DOHH2 (cell line): ENCODE data around the gene FNIP2.
"Not testable (repeated sequence)": the region's sequence is repeated elsewhere in the genome, so short reads cannot be mapped to it uniquely, and the experiment has no call there.

ENCODE experiments used
- H3F3A ChIP-seq: fragments of 200-600 bp; sonication (generic), shearing (Covaris generic); 2 replicates; pipeline ENCODE4 v1.6.0; 2016; ENCODE audit warnings: antibody characterized with exemption, mild to moderate bottlenecking; ENCODE audit not compliant: control insufficient read depth, insufficient read depth
- H3K27ac ChIP-seq: fragments of 200-600 bp; sonication (generic); 2 replicates; pipeline ENCODE4 v1.5.1; 2014; ENCODE audit warnings: low read depth, mild to moderate bottlenecking, low read length, moderate library complexity
- H3K27me3 ChIP-seq: fragments of 200-600 bp; sonication (generic); 2 replicates; pipeline ENCODE4 v1.6.1; 2014; ENCODE audit warnings: mild to moderate bottlenecking, low read length, mixed read lengths; ENCODE audit not compliant: control insufficient read depth
- H3K36me3 ChIP-seq: fragments of 200-600 bp; sonication (generic); 2 replicates; pipeline ENCODE4 v1.6.1; 2014; ENCODE audit warnings: mild to moderate bottlenecking, low read length, moderate library complexity, mixed read lengths; ENCODE audit not compliant: control insufficient read depth
- H3K4me1 ChIP-seq: fragments of 200-600 bp; sonication (generic); 2 replicates; pipeline ENCODE4 v1.6.1; 2014; ENCODE audit warnings: mild to moderate bottlenecking, low read length, mixed read lengths; ENCODE audit not compliant: control insufficient read depth
- H3K4me2 ChIP-seq: fragments of 200-600 bp; sonication (generic); 2 replicates; pipeline ENCODE4 v1.6.0; 2014; ENCODE audit warnings: mild to moderate bottlenecking, low read length, moderate library complexity
- H3K4me3 ChIP-seq: fragments of 200-600 bp; sonication (generic); 2 replicates; pipeline ENCODE4 v1.5.1; 2014; ENCODE audit warnings: mild to moderate bottlenecking, low read length, mixed read lengths
- H3K79me2 ChIP-seq: fragments of 200-600 bp; sonication (generic); 2 replicates; pipeline ENCODE4 v1.6.1; 2014; ENCODE audit warnings: mild to moderate bottlenecking, low read length, mixed read lengths; ENCODE audit not compliant: control insufficient read depth
- H3K9me2 ChIP-seq: fragments of 200-600 bp; sonication (generic); replicated peaks from 2 replicates; pipeline ENCODE4 v1.6.1; 2014; ENCODE audit warnings: mild to moderate bottlenecking, low read length, mixed read lengths; ENCODE audit not compliant: control insufficient read depth
- H3K9me3 ChIP-seq: fragments of 200-600 bp; sonication (generic); 2 replicates; pipeline ENCODE4 v1.6.1; 2014; ENCODE audit warnings: antibody characterized with exemption, low read length, mixed read lengths; ENCODE audit not compliant: control insufficient read depth, insufficient read depth
- H4K20me1 ChIP-seq: fragments of 200-600 bp; sonication (generic); 2 replicates; pipeline ENCODE4 v1.6.0; 2014; ENCODE audit warnings: low read depth, mild to moderate bottlenecking, antibody characterized with exemption, low read length, moderate library complexity; ENCODE audit not compliant: control insufficient read depth, insufficient read depth
- EZH2phosphoT487 ChIP-seq: fragments of 200-600 bp; sonication (generic); IDR thresholded peaks from 2 replicates; pipeline ENCODE4 v1.6.1; 2017; ENCODE audit warnings: borderline replicate concordance, mild to moderate bottlenecking, antibody characterized with exemption, low read length, moderate library complexity, mixed read lengths
- TF ChIP-seq, protein P1 (sequence below): fragments of 200-600 bp; sonication (generic); IDR thresholded peaks from one replicate; pipeline ENCODE4 v1.5.1; 2014; ENCODE audit warnings: antibody characterized with exemption, mild to moderate bottlenecking, low read depth, low read length; ENCODE audit not compliant: poor library complexity, severe bottlenecking

Gene FNIP2

DNA sequence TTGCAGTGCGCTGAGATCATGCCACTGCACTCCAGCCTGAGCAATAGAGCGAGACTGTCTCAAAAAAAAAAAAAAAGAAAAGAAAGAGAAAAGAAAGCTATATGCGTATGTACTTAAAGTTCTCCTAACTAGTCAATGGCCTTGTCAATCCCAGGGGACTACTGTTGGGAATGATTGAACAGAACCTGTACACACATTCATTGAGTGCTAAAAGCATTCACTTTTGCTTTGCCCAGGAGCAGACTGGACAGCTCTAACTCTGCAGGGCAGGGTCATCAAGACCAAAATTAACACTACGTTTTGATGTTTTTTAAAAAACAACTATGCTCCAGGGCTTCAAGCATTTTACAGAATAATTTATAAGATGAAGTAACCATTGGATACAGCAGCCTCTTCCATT, 106.2 kb downstream of the FNIP2 start:
- H3K79me2 ChIP-seq: no peaks in the 10 kb centered on the region
- no peak for TF ChIP-seq EZH2phosphoT487
- TF ChIP-seq, protein P1, sequence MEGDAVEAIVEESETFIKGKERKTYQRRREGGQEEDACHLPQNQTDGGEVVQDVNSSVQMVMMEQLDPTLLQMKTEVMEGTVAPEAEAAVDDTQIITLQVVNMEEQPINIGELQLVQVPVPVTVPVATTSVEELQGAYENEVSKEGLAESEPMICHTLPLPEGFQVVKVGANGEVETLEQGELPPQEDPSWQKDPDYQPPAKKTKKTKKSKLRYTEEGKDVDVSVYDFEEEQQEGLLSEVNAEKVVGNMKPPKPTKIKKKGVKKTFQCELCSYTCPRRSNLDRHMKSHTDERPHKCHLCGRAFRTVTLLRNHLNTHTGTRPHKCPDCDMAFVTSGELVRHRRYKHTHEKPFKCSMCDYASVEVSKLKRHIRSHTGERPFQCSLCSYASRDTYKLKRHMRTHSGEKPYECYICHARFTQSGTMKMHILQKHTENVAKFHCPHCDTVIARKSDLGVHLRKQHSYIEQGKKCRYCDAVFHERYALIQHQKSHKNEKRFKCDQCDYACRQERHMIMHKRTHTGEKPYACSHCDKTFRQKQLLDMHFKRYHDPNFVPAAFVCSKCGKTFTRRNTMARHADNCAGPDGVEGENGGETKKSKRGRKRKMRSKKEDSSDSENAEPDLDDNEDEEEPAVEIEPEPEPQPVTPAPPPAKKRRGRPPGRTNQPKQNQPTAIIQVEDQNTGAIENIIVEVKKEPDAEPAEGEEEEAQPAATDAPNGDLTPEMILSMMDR: no peak
- H3K27ac ChIP-seq: no peak overlapping the region
- H3K4me3 ChIP-seq: no peak overlapping the region
- no peak overlapping the region for H3K4me2 ChIP-seq
- no peaks in the 10 kb centered on the region for H3F3A ChIP-seq
- H3K9me3 ChIP-seq: no peaks in the 10 kb centered on the region
- H3K4me1 ChIP-seq: peaks cover 15% of the 10 kb centered on the region
- H3K9me2 ChIP-seq: no peaks in the 10 kb centered on the region
- H4K20me1 ChIP-seq: no peaks in the 10 kb centered on the region
- no peaks in the 10 kb centered on the region for H3K36me3 ChIP-seq
- H3K27me3 ChIP-seq: no peaks in the 10 kb centered on the region

DNA sequence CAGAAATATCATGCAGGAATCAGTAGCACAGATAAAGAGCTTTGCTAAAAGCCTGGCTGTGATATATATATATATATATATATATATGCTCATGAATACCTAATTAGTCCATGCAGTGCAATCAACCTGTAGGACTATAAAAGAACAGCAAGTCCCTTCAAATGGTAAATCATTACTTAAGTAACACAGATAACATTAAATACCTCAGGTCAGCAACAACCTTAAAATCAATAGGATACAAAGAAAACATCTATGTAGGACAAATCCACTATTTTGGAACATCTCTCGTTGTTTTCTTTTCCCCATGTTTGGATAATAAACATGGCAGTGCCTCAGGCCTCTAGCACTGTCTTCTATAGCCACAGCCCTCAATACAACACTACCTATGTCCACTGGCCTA, 106.6 kb downstream of the FNIP2 start:
- Histone ChIP-seq H3K4me2 (no peak overlapping the region), H3K79me2 (no peaks in the 10 kb centered on the region), H3K4me3 (no peak overlapping the region), H4K20me1 (no peaks in the 10 kb centered on the region), H3K9me3 (no peaks in the 10 kb centered on the region), H3K9me2 (no peaks in the 10 kb centered on the region), H3K36me3 (no peaks in the 10 kb centered on the region), H3K27me3 (no peaks in the 10 kb centered on the region), H3F3A (no peaks in the 10 kb centered on the region), H3K4me1 (peaks cover 10% of the 10 kb centered on the region), H3K27ac (no peak overlapping the region)
- no peak for TF ChIP-seq EZH2phosphoT487
- TF ChIP-seq, protein P1: no peak

DNA sequence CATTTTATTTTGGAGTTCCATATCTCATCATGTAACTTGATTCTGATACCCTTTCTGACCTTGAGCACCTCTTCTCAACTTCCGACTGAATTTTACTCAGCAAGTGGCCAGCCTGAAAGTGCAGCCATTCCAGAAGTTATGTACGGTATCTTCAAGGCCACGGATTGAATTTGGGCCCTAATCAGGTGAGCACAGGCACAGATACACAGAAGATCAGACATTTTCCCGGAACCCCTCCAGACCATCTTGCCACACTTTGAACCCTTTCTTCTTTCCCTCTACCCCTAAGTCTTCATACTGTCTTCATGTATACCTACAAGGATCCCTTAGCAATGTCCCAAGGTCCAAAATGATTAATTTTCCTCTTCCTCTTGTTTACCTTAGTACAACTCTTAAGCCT, 108.2 kb downstream of the FNIP2 start:
- Histone ChIP-seq H3F3A (no peaks in the 10 kb centered on the region), H3K27me3 (no peaks in the 10 kb centered on the region), H3K9me2 (no peaks in the 10 kb centered on the region), H3K27ac (no peak overlapping the region), H3K4me1 (no peaks in the 10 kb centered on the region), H3K36me3 (no peaks in the 10 kb centered on the region), H3K4me3 (no peak overlapping the region), H3K9me3 (no peaks in the 10 kb centered on the region), H3K79me2 (no peaks in the 10 kb centered on the region), H3K4me2 (no peak overlapping the region), H4K20me1 (no peaks in the 10 kb centered on the region)
- TF ChIP-seq, protein P1: no peak
- no peak for TF ChIP-seq EZH2phosphoT487

DNA sequence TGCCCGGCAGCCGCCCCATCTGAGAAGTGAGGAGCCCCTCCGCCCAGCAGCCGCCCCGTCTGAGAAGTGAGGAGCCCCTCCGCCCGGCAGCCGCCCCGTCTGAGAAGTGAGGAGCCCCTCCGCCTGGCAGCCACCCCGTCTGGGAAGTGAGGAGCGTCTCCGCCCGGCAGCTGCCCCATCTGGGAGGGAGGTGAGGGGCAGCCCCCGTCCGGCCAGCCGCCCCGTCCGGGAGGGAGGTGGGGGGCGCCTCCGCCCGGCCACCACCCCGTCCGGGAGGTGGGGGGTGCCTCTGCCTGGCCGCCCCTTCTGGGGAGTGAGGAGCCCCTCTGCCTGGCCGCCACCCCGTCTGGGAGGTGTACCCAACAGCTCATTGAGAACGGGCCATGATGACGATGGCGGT, 113.3 kb downstream of the FNIP2 start:
- not testable (repeated sequence) for H3K9me3 ChIP-seq

More for the DNA sequence above, 113.3 kb downstream of the FNIP2 start:
- H3K4me1 ChIP-seq, H3F3A ChIP-seq, H3K36me3 ChIP-seq, H3K27ac ChIP-seq, H3K27me3 ChIP-seq, H3K4me2 ChIP-seq, H4K20me1 ChIP-seq, H3K9me2 ChIP-seq, H3K4me3 ChIP-seq, H3K79me2 ChIP-seq: not testable (repeated sequence)
